ENCODE results near the gene SIRT3. TPM values are rescaled to one million over a fixed set of nuclear protein-coding genes. Genes with fewer than 3 reads are reported as not detected.

The SIRT3 gene
- total RNA-seq, 1 experiment from 2014 or later = 13.8 TPM

- peaks cover 4% of the 10 kb centered on the region for H3K4me1 ChIP-seq (ENCODE audit: insufficient read depth, low read length)
- no peak overlapping the region for H3K4me2 ChIP-seq (ENCODE audit: low read length)
- ChIA-PET POLR2A (ENCODE audit: unreplicated experiment) (no interaction called here), CTCF (no interaction called here)
- H3K9me3 ChIP-seq (ENCODE audit: low read length) = no peaks in the 10 kb centered on the region
- no peak for DNase-seq
- no peak overlapping the region for H3K9ac ChIP-seq (ENCODE audit: low read length)
- H3K9me2 ChIP-seq (replicated peaks; ENCODE audit: low read length) = no peaks in the 10 kb centered on the region
- no peaks in the 10 kb centered on the region for H3K79me2 ChIP-seq (ENCODE audit: low read length)
- H3K27ac ChIP-seq (ENCODE audit: low read length) = no peak overlapping the region
- H3K27me3 ChIP-seq (ENCODE audit: low read length) = no peaks in the 10 kb centered on the region
- intact Hi-C loops (cut with micrococcal nuclease) = no loop called here
- H4K20me1 ChIP-seq (ENCODE audit: low read length) = no peaks in the 10 kb centered on the region
- BruUV-seq (replicated peaks) = no TSS peak
- no peak for ATAC-seq
- no peak overlapping the region for H2AFZ ChIP-seq (ENCODE audit: low read length)
- TF ChIP-seq CTCF (conservative IDR thresholded peaks at IDR 0.05; ENCODE audit: low read depth, low read length) (no peak), EZH2phosphoT487 (IDR thresholded peaks at IDR 0.05; ENCODE audit: borderline replicate concordance, low read length) (no peak), EZH2 (IDR thresholded peaks at IDR 0.05; ENCODE audit: low read length, unreplicated experiment) (no peak)
- H3K36me3 ChIP-seq (ENCODE audit: low read depth, low read length) = no peaks in the 10 kb centered on the region
- H3F3A ChIP-seq (ENCODE audit: low read length, unreplicated experiment) = no peaks in the 10 kb centered on the region
- H3K4me3 ChIP-seq (ENCODE audit: low read length) = no peak overlapping the region
Observed at GRCh38 chr11:272195-272930, 36.2 kb upstream of the SIRT3 start.

GRCh38 chr11:271319-271715 is 35.2 kb upstream of the SIRT3 start:
- POLR2A ChIA-PET (ENCODE audit: unreplicated experiment) = no interaction called here
- no peaks in the 10 kb centered on the region for H3K9me3 ChIP-seq (ENCODE audit: low read length)
- peaks cover 4% of the 10 kb centered on the region for H3K4me1 ChIP-seq (ENCODE audit: insufficient read depth, low read length)
- no peaks in the 10 kb centered on the region for H3K9me2 ChIP-seq (replicated peaks; ENCODE audit: low read length)
- BruUV-seq (replicated peaks) = no TSS peak
- H2AFZ ChIP-seq (ENCODE audit: low read length) = no peak overlapping the region
- no peaks in the 10 kb centered on the region for H3F3A ChIP-seq (ENCODE audit: low read length, unreplicated experiment)
- no peaks in the 10 kb centered on the region for H3K79me2 ChIP-seq (ENCODE audit: low read length)
- H4K20me1 ChIP-seq (ENCODE audit: low read length) = no peaks in the 10 kb centered on the region
- no peak overlapping the region for H3K9ac ChIP-seq (ENCODE audit: low read length)
- H3K4me2 ChIP-seq (ENCODE audit: low read length) = no peak overlapping the region
- H3K27ac ChIP-seq (ENCODE audit: low read length) = no peak overlapping the region
- no peaks in the 10 kb centered on the region for H3K36me3 ChIP-seq (ENCODE audit: low read depth, low read length)
- intact Hi-C loops (cut with micrococcal nuclease) = no loop called here
- DNase-seq (no peak), ATAC-seq (no peak)
- H3K27me3 ChIP-seq (ENCODE audit: low read length) = no peaks in the 10 kb centered on the region
- H3K4me3 ChIP-seq (ENCODE audit: low read length) = no peak overlapping the region
- no peak for TF ChIP-seq EZH2phosphoT487 (IDR thresholded peaks at IDR 0.05; ENCODE audit: borderline replicate concordance, low read length)
- CTCF ChIA-PET = no interaction called here

- Histone ChIP-seq H3K27me3 (ENCODE audit: low read length) (no peaks in the 10 kb centered on the region), H4K20me1 (ENCODE audit: low read length) (no peaks in the 10 kb centered on the region), H3K79me2 (ENCODE audit: low read length) (no peaks in the 10 kb centered on the region), H3F3A (ENCODE audit: low read length, unreplicated experiment) (no peaks in the 10 kb centered on the region), H3K4me1 (ENCODE audit: insufficient read depth, low read length) (peaks cover 4% of the 10 kb centered on the region), H3K4me3 (ENCODE audit: low read length) (no peak overlapping the region), H3K27ac (ENCODE audit: low read length) (no peak overlapping the region), H3K9me3 (ENCODE audit: low read length) (no peaks in the 10 kb centered on the region), H2AFZ (ENCODE audit: low read length) (no peak overlapping the region), H3K36me3 (ENCODE audit: low read depth, low read length) (no peaks in the 10 kb centered on the region), H3K4me2 (ENCODE audit: low read length) (no peak overlapping the region), H3K9ac (ENCODE audit: low read length) (no peak overlapping the region), H3K9me2 (replicated peaks; ENCODE audit: low read length) (no peaks in the 10 kb centered on the region)
- intact Hi-C loops (cut with micrococcal nuclease) = no loop called here
- DNase-seq (no peak), ATAC-seq (no peak)
- POLR2A ChIA-PET (ENCODE audit: unreplicated experiment) = no interaction called here
- TF ChIP-seq EZH2 (IDR thresholded peaks at IDR 0.05; ENCODE audit: low read length, unreplicated experiment) = no peak
- no peak for TF ChIP-seq EZH2phosphoT487 (IDR thresholded peaks at IDR 0.05; ENCODE audit: borderline replicate concordance, low read length)
- TF ChIP-seq CTCF (conservative IDR thresholded peaks at IDR 0.05; ENCODE audit: low read depth, low read length) = no peak
- CTCF ChIA-PET = no interaction called here
- BruUV-seq (replicated peaks) = no TSS peak
Observed at GRCh38 chr11:270451-271318, 34.5 kb upstream of the SIRT3 start.

Measured in PC-3 (cell line).